HEK293T (cell line): Measurements from ENCODE around the gene FDX1.

Source experiments
- ARNT ChIP-seq: fragments of 450-650 bp; IDR thresholded peaks from 2 replicates; pipeline ENCODE4 v1.6.1; 2017; ENCODE audit warnings: mild to moderate bottlenecking
- BHLHE40 ChIP-seq: fragments of 450-650 bp; IDR thresholded peaks from 2 replicates; pipeline ENCODE4 v1.6.1; 2016; ENCODE audit warnings: mild to moderate bottlenecking, moderate library complexity, borderline replicate concordance
- FOXA1 ChIP-seq: fragments of 450-650 bp; IDR thresholded peaks from 2 replicates; pipeline ENCODE4 v1.6.1; 2016; ENCODE audit warnings: mild to moderate bottlenecking
- FOXK2 ChIP-seq: fragments of 450-650 bp; IDR thresholded peaks from 2 replicates; pipeline ENCODE4 v1.6.1; 2016; ENCODE audit warnings: mild to moderate bottlenecking
- FOXM1 ChIP-seq: fragments of 450-650 bp; IDR thresholded peaks from 2 replicates; pipeline ENCODE4 v1.6.1; 2017; ENCODE audit warnings: mild to moderate bottlenecking, borderline replicate concordance
- HDGF ChIP-seq: fragments of 450-650 bp; IDR thresholded peaks from 2 replicates; pipeline ENCODE4 v1.6.1; 2017; ENCODE audit warnings: antibody characterized with exemption, borderline replicate concordance
- PKNOX1 ChIP-seq: fragments of 450-650 bp; IDR thresholded peaks from 2 replicates; pipeline ENCODE4 v1.6.1; 2016
- SP1 ChIP-seq: fragments of 450-650 bp; IDR thresholded peaks from 2 replicates; pipeline ENCODE4 v1.6.1; 2017
- TARDBP ChIP-seq: fragments of 450-650 bp; IDR thresholded peaks from 2 replicates; pipeline ENCODE4 v1.6.1; 2016
- ZNF384 ChIP-seq: fragments of 450-650 bp; IDR thresholded peaks from 2 replicates; pipeline ENCODE4 v1.6.1; 2016

GRCh38 chr11:110380836-110381622 is 48.7 kb upstream of the FDX1 start:
- TF ChIP-seq HDGF, result no peak
- TF ChIP-seq FOXK2, result no peak
- no peak for TF ChIP-seq PKNOX1
- TF ChIP-seq FOXM1, result no peak
- no peak for TF ChIP-seq FOXA1
- no peak for TF ChIP-seq ARNT
- TF ChIP-seq TARDBP, result no peak
- TF ChIP-seq BHLHE40, result no peak
- no peak for TF ChIP-seq SP1
- no peak for TF ChIP-seq ZNF384
